ENCODE measurements around the gene RPS6KA2. TPM values are rescaled to one million over a fixed set of nuclear protein-coding genes. Genes with fewer than 3 reads are reported as not detected.

Gene RPS6KA2
- total RNA-seq, 3 donors from 2014 or later (not counting 1 experiment from before 2014, with no cell fraction given), result 2.8 to 4.5 (median 2.9) TPM

GRCh38 chr6:166423781-166424180 is 203.3 kb downstream of the RPS6KA2 start:
- Histone ChIP-seq H3K9me3 (ENCODE audit: control insufficient read depth, insufficient read depth, low read length) (no peaks in the 10 kb centered on the region), H3K36me3 (ENCODE audit: control insufficient read depth, insufficient read depth, low read length) (no peaks in the 10 kb centered on the region), H3K4me1 (ENCODE audit: control insufficient read depth, insufficient read depth, low read length) (peaks cover 23% of the 10 kb centered on the region), H3K27ac (ENCODE audit: low read length) (no peak overlapping the region), H3K4me3 (ENCODE audit: low read length) (no peak overlapping the region), H3K27me3 (ENCODE audit: control insufficient read depth, insufficient read depth, low read length) (no peaks in the 10 kb centered on the region)
- TF ChIP-seq CTCF (IDR thresholded peaks at IDR 0.05), result no peak
- Mint-ChIP-seq H3K4me1 (peaks cover 13 to 18% of the 10 kb centered on the region in 2 donors), H3K36me3 (no peaks in the 10 kb centered on the region), H3K9me3 (no peaks in the 10 kb centered on the region), H3K4me3 (no peak overlapping the region), H3K27ac (no peak overlapping the region), H3K27me3 (ENCODE audit: low read depth in 2 of 2) (peaks cover 5 to 8% of the 10 kb centered on the region in 2 donors)
- intact Hi-C loops (cut with micrococcal nuclease), result no loop called here
- no peak for ATAC-seq
- 95% methylated on average over 7 of the region's 7 CpGs for WGBS (ENCODE audit: insufficient coverage)
- DNase-seq, result no peak

GRCh38 chr6:166423051-166423745 is 203.9 kb downstream of the RPS6KA2 start:
- Histone ChIP-seq H3K36me3 (ENCODE audit: control insufficient read depth, insufficient read depth, low read length) (no peaks in the 10 kb centered on the region), H3K27ac (ENCODE audit: low read length) (no peak overlapping the region), H3K27me3 (ENCODE audit: control insufficient read depth, insufficient read depth, low read length) (no peaks in the 10 kb centered on the region), H3K4me3 (ENCODE audit: low read length) (no peak overlapping the region), H3K9me3 (ENCODE audit: control insufficient read depth, insufficient read depth, low read length) (no peaks in the 10 kb centered on the region), H3K4me1 (ENCODE audit: control insufficient read depth, insufficient read depth, low read length) (peaks cover 28% of the 10 kb centered on the region)
- peaks cover 19 to 23% of the 10 kb centered on the region in 2 donors for H3K4me1 Mint-ChIP-seq
- no peaks in the 10 kb centered on the region for H3K9me3 Mint-ChIP-seq
- H3K36me3 Mint-ChIP-seq, result no peaks in the 10 kb centered on the region
- 95% methylated on average over 22 of the region's 22 CpGs for WGBS (ENCODE audit: insufficient coverage)
- no peak for ATAC-seq
- H3K4me3 Mint-ChIP-seq, result no peak overlapping the region
- H3K27ac Mint-ChIP-seq, result no peak overlapping the region
- DNase-seq, result no peak
- TF ChIP-seq CTCF (IDR thresholded peaks at IDR 0.05), result no peak
- peaks cover 5 to 8% of the 10 kb centered on the region in 2 donors for H3K27me3 Mint-ChIP-seq (ENCODE audit: low read depth in 2 of 2)
- intact Hi-C loops (cut with micrococcal nuclease), result no loop called here

- Histone ChIP-seq H3K36me3 (ENCODE audit: control insufficient read depth, insufficient read depth, low read length) (no peaks in the 10 kb centered on the region), H3K9me3 (ENCODE audit: control insufficient read depth, insufficient read depth, low read length) (no peaks in the 10 kb centered on the region), H3K4me3 (ENCODE audit: low read length) (no peak overlapping the region), H3K4me1 (ENCODE audit: control insufficient read depth, insufficient read depth, low read length) (peaks cover 37% of the 10 kb centered on the region), H3K27ac (ENCODE audit: low read length) (no peak overlapping the region), H3K27me3 (ENCODE audit: control insufficient read depth, insufficient read depth, low read length) (no peaks in the 10 kb centered on the region)
- no peak for TF ChIP-seq CTCF (IDR thresholded peaks at IDR 0.05)
- DNase-seq (peak in 1 of 2 donors; percentile 8), ATAC-seq (no peak)
- intact Hi-C loops (cut with micrococcal nuclease), result no loop called here
- WGBS (ENCODE audit: insufficient coverage), result 97% methylated on average over 20 of the region's 20 CpGs
- Mint-ChIP-seq H3K4me1 (peaks cover 27 to 32% of the 10 kb centered on the region in 2 donors), H3K9me3 (no peaks in the 10 kb centered on the region), H3K4me3 (no peak overlapping the region), H3K27ac (no peak overlapping the region), H3K27me3 (ENCODE audit: low read depth in 2 of 2) (peaks cover 5 to 8% of the 10 kb centered on the region in 2 donors), H3K36me3 (no peaks in the 10 kb centered on the region)
These were observed 204.7 kb downstream of the RPS6KA2 start for GRCh38 chr6:166422201-166422940.

All from natural killer cell (primary cell).